Endometrium (tissue), 2 donors: ENCODE results near the gene OGFRL1.

Source experiments
- FAIRE-seq: peaks from 2 replicates; lab custom pipeline; 2012; peaks lifted over from hg19 to GRCh38; lab: Jason Lieb, UNC
- donor health status: control.
- donor health status: control.

Gene OGFRL1

GRCh38 chr6:71287038-71287437 lies 1.6 kb upstream of the OGFRL1 start:
- no peak for FAIRE-seq

GRCh38 chr6:71287926-71288227 lies 734 bp upstream of the OGFRL1 start:
- no peak for FAIRE-seq

GRCh38 chr6:71289039-71289801 lies 609 bp downstream of the OGFRL1 start:
- no peak for FAIRE-seq

- FAIRE-seq, result no peak
Observed at GRCh38 chr6:71289802-71290175, 1.2 kb downstream of the OGFRL1 start.

GRCh38 chr6:71290611-71291010 lies 2.0 kb downstream of the OGFRL1 start:
- no peak for FAIRE-seq

- no peak for FAIRE-seq
Observed at GRCh38 chr6:71292001-71292400, 3.4 kb downstream of the OGFRL1 start.

- FAIRE-seq, result no peak
Observed at GRCh38 chr6:71294121-71294523, 5.5 kb downstream of the OGFRL1 start.

- no peak for FAIRE-seq
Observed at GRCh38 chr6:71298459-71298858, 9.8 kb downstream of the OGFRL1 start.

GRCh38 chr6:71299541-71300470 lies 11.2 kb downstream of the OGFRL1 start:
- no peak for FAIRE-seq

- no peak for FAIRE-seq
Observed at GRCh38 chr6:71300561-71301168, 12.1 kb downstream of the OGFRL1 start.

- no peak for FAIRE-seq
Observed at GRCh38 chr6:71301546-71301945, 12.9 kb downstream of the OGFRL1 start.

GRCh38 chr6:71309656-71310055 lies 21.0 kb downstream of the OGFRL1 start:
- FAIRE-seq, result no peak

- FAIRE-seq, result no peak
Observed at GRCh38 chr6:71310261-71310660, 21.6 kb downstream of the OGFRL1 start.

GRCh38 chr6:71312089-71312488 lies 23.5 kb downstream of the OGFRL1 start:
- FAIRE-seq, result no peak

- no peak for FAIRE-seq
Observed at GRCh38 chr6:71317441-71317840, 28.8 kb downstream of the OGFRL1 start.

- no peak for FAIRE-seq
Observed at GRCh38 chr6:71320041-71320440, 31.4 kb downstream of the OGFRL1 start.

GRCh38 chr6:71321314-71321713 lies 32.7 kb downstream of the OGFRL1 start:
- no peak for FAIRE-seq

GRCh38 chr6:71324194-71324785 lies 35.7 kb downstream of the OGFRL1 start:
- no peak for FAIRE-seq

GRCh38 chr6:71326611-71327010 lies 38.0 kb downstream of the OGFRL1 start:
- no peak for FAIRE-seq

GRCh38 chr6:71330501-71330900 lies 41.9 kb downstream of the OGFRL1 start:
- FAIRE-seq, result no peak

- no peak for FAIRE-seq
Observed at GRCh38 chr6:71332012-71332411, 43.4 kb downstream of the OGFRL1 start.

- FAIRE-seq, result no peak
Observed at GRCh38 chr6:71333050-71333449, 44.4 kb downstream of the OGFRL1 start.

- FAIRE-seq, result no peak
Observed at GRCh38 chr6:71333697-71334096, 45.1 kb downstream of the OGFRL1 start.
